HG03378 (cell line): ENCODE results near the gene ERAP2.
"Not testable (repeated sequence)": the region's sequence is repeated elsewhere in the genome, so short reads cannot be mapped to it uniquely, and the experiment has no call there.

Experiments
- ATAC-seq: cut with Tn5 transposase; IDR thresholded peaks from one replicate; pipeline ENCODE4 v1.9.1; 2021; ENCODE audit warnings: mild to moderate bottlenecking, moderate library complexity; ENCODE audit not compliant: unreplicated experiment

ERAP2 gene

GRCh38 chr5:96863114-96863513 lies 13.2 kb upstream of the ERAP2 start:
- ATAC-seq: no peak

- ATAC-seq: no peak
These were observed 12.2 kb upstream of the ERAP2 start for GRCh38 chr5:96863949-96864584.

GRCh38 chr5:96864922-96865530 lies 11.3 kb upstream of the ERAP2 start:
- no peak for ATAC-seq

GRCh38 chr5:96868603-96869371 lies 7.5 kb upstream of the ERAP2 start:
- peak; percentile 84 for ATAC-seq

- no peak for ATAC-seq
These were observed 7.0 kb upstream of the ERAP2 start for GRCh38 chr5:96869372-96869641.

- ATAC-seq: peak; percentile 80
These were observed 5.9 kb upstream of the ERAP2 start for GRCh38 chr5:96870094-96871026.

GRCh38 chr5:96871027-96871399 lies 5.3 kb upstream of the ERAP2 start:
- no peak for ATAC-seq

GRCh38 chr5:96871686-96872085 lies 4.6 kb upstream of the ERAP2 start:
- no peak for ATAC-seq

- no peak for ATAC-seq
These were observed 2.9 kb upstream of the ERAP2 start for GRCh38 chr5:96873449-96873848.

GRCh38 chr5:96874631-96875030 lies 1.7 kb upstream of the ERAP2 start:
- no peak for ATAC-seq

GRCh38 chr5:96875791-96876291 lies 459 bp upstream of the ERAP2 start:
- ATAC-seq: peak; percentile 5

- not testable (repeated sequence) for ATAC-seq
These were observed 723 bp downstream of the ERAP2 start for GRCh38 chr5:96876977-96877469.

GRCh38 chr5:96879665-96880064 lies 3.4 kb downstream of the ERAP2 start:
- ATAC-seq: no peak

- no peak for ATAC-seq
These were observed 4.3 kb downstream of the ERAP2 start for GRCh38 chr5:96880444-96881164.

GRCh38 chr5:96881511-96882115 lies 5.3 kb downstream of the ERAP2 start:
- no peak for ATAC-seq

GRCh38 chr5:96883871-96884270 lies 7.6 kb downstream of the ERAP2 start:
- ATAC-seq: no peak

- no peak for ATAC-seq
These were observed 8.7 kb downstream of the ERAP2 start for GRCh38 chr5:96884995-96885394.

GRCh38 chr5:96885518-96886338 lies 9.4 kb downstream of the ERAP2 start:
- ATAC-seq: peak; percentile 93

GRCh38 chr5:96893342-96893741 lies 17.0 kb downstream of the ERAP2 start:
- ATAC-seq: no peak
